WTC11 (cell line): ENCODE results near the gene HS3ST1. TPM values are rescaled to one million over a fixed set of nuclear protein-coding genes. Genes with fewer than 3 reads are reported as not detected.

Experiments used
- ATAC-seq: fragments of 200-7000 bp; cut with Tn5 transposase; 2 replicates; pipeline ENCODE4 v1.10.0; 2021; ENCODE audit warnings: mild to moderate bottlenecking, moderate library complexity
- CTCF ChIA-PET: fragments of 300-600 bp; sonication (Branson Sonifier 250); formaldehyde crosslinking; loops from one replicate; lab custom pipeline; 2021; ENCODE audit warnings: antibody characterized with exemption; lab: Charles Lee
- POLR2A ChIA-PET: fragments of 350-600 bp; sonication (Branson Sonifier 250); formaldehyde crosslinking; loops from one replicate; lab custom pipeline; 2021; ENCODE audit warnings: antibody characterized with exemption; lab: Charles Lee
- DNase-seq: peaks from one replicate; pipeline ENCODE4 v3.0.0; 2021; ENCODE audit warnings: low spot score
- H3K27ac Mint-ChIP-seq: 2 replicates; pipeline ENCODE4 v1.8.0; 2021; ENCODE audit warnings: mixed read lengths
- H3K27me3 Mint-ChIP-seq: 2 replicates; pipeline ENCODE4 v1.8.0; 2021; ENCODE audit warnings: low read depth, mild to moderate bottlenecking, moderate library complexity, mixed read lengths
- H3K36me3 Mint-ChIP-seq: 2 replicates; pipeline ENCODE4 v1.8.0; 2021; ENCODE audit warnings: mixed read lengths
- H3K4me1 Mint-ChIP-seq: 2 replicates; pipeline ENCODE4 v1.8.0; 2022; ENCODE audit warnings: mixed read lengths
- H3K4me3 Mint-ChIP-seq: 2 replicates; pipeline ENCODE4 v1.8.0; 2021; ENCODE audit warnings: mild to moderate bottlenecking, moderate library complexity, mixed read lengths
- H3K9me3 Mint-ChIP-seq: 2 replicates; pipeline ENCODE4 v1.8.0; 2021; ENCODE audit warnings: mixed read lengths
- CBFB ChIP-seq: sonication (generic); formaldehyde crosslinking; IDR thresholded peaks from 2 replicates; pipeline ENCODE4 v1.8.1; 2022; ENCODE audit warnings: mild to moderate bottlenecking, low read depth, missing genetic modification reagents
- CREB1 ChIP-seq: sonication (generic); formaldehyde crosslinking; IDR thresholded peaks from 2 replicates; pipeline ENCODE4 v1.8.0; 2023; ENCODE audit warnings: mild to moderate bottlenecking, missing genetic modification reagents
- CREM ChIP-seq: sonication (generic); formaldehyde crosslinking; IDR thresholded peaks from 2 replicates; pipeline ENCODE4 v1.8.1; 2022; ENCODE audit warnings: mild to moderate bottlenecking, missing genetic modification reagents, moderate library complexity
- FOXK1 ChIP-seq: sonication (generic); formaldehyde crosslinking; IDR thresholded peaks from 2 replicates; pipeline ENCODE4 v1.8.0; 2022; ENCODE audit warnings: mild to moderate bottlenecking, moderate library complexity, missing genetic modification reagents
- GABPB1 ChIP-seq: sonication (generic); formaldehyde crosslinking; IDR thresholded peaks from 2 replicates; pipeline ENCODE4 v1.8.1; 2023; ENCODE audit warnings: mild to moderate bottlenecking, missing genetic modification reagents
- IRF2 ChIP-seq: sonication (generic); formaldehyde crosslinking; IDR thresholded peaks from 2 replicates; pipeline ENCODE4 v1.8.0; 2022; ENCODE audit warnings: low read depth, missing genetic modification reagents, borderline replicate concordance
- KAT7 ChIP-seq: sonication (generic); formaldehyde crosslinking; IDR thresholded peaks from 2 replicates; pipeline ENCODE4 v1.8.1; 2023; ENCODE audit warnings: missing genetic modification reagents, mild to moderate bottlenecking, borderline replicate concordance
- MYBL2 ChIP-seq: sonication (generic); formaldehyde crosslinking; IDR thresholded peaks from 2 replicates; pipeline ENCODE4 v1.8.1; 2023; ENCODE audit warnings: mild to moderate bottlenecking, moderate library complexity, missing genetic modification reagents
- NFYB ChIP-seq: sonication (generic); formaldehyde crosslinking; conservative IDR thresholded peaks from 2 replicates; pipeline ENCODE4 v1.8.0; 2022; ENCODE audit warnings: low read depth, missing genetic modification reagents
- PRRX2 ChIP-seq: fragments of 250-450 bp; sonication (Bioruptor Pico); IDR thresholded peaks from 2 replicates; pipeline ENCODE4 v1.8.0; 2021; ENCODE audit warnings: mild to moderate bottlenecking
- SMAD4 ChIP-seq: sonication (generic); formaldehyde crosslinking; IDR thresholded peaks from 2 replicates; pipeline ENCODE4 v1.8.0; 2022; ENCODE audit warnings: mild to moderate bottlenecking, missing genetic modification reagents
- TEAD4 ChIP-seq: sonication (generic); formaldehyde crosslinking; IDR thresholded peaks from 2 replicates; pipeline ENCODE4 v1.8.0; 2022; ENCODE audit warnings: mild to moderate bottlenecking, missing genetic modification reagents
- ZNF263 ChIP-seq: sonication (generic); formaldehyde crosslinking; IDR thresholded peaks from 2 replicates; pipeline ENCODE4 v1.8.1; 2022; ENCODE audit warnings: low read depth, mild to moderate bottlenecking, moderate library complexity, missing genetic modification reagents
- ZNF317 ChIP-seq: sonication (generic); formaldehyde crosslinking; IDR thresholded peaks from 2 replicates; pipeline ENCODE4 v1.8.1; 2023; ENCODE audit warnings: low read depth, mild to moderate bottlenecking, moderate library complexity, missing genetic modification reagents, borderline replicate concordance
- total RNA-seq: library from RNA; stranded (reverse); gene quantifications from 3 replicates; pipeline ENCODE4 v1.2.3, GENCODE V29; 2021
- TF ChIP-seq, protein P1 (sequence below): sonication (generic); formaldehyde crosslinking; IDR thresholded peaks from 2 replicates; pipeline ENCODE4 v1.8.0; 2022; ENCODE audit warnings: mild to moderate bottlenecking, missing genetic modification reagents
- TF ChIP-seq, protein P2 (sequence below): sonication (generic); formaldehyde crosslinking; conservative IDR thresholded peaks from 2 replicates; pipeline ENCODE4 v1.8.1; 2022; ENCODE audit warnings: mild to moderate bottlenecking, missing genetic modification reagents
- TF ChIP-seq, protein P3 (sequence below): sonication (generic); formaldehyde crosslinking; IDR thresholded peaks from 2 replicates; pipeline ENCODE4 v1.8.0; 2022; ENCODE audit warnings: mild to moderate bottlenecking, missing genetic modification reagents
- TF ChIP-seq, protein P4 (sequence below): sonication (generic); formaldehyde crosslinking; IDR thresholded peaks from 2 replicates; pipeline ENCODE4 v1.8.1; 2023; ENCODE audit warnings: mild to moderate bottlenecking, missing genetic modification reagents, moderate library complexity
- TF ChIP-seq, protein P5 (sequence below): sonication (generic); formaldehyde crosslinking; conservative IDR thresholded peaks from 2 replicates; pipeline ENCODE4 v1.8.1; 2023; ENCODE audit warnings: mild to moderate bottlenecking, low read depth, missing genetic modification reagents, moderate library complexity
- TF ChIP-seq, protein P6 (sequence below): sonication (generic); formaldehyde crosslinking; IDR thresholded peaks from 2 replicates; pipeline ENCODE4 v1.8.1; 2023; ENCODE audit warnings: mild to moderate bottlenecking, moderate library complexity, missing genetic modification reagents
- TF ChIP-seq, protein P7 (sequence below): sonication (generic); formaldehyde crosslinking; IDR thresholded peaks from 2 replicates; pipeline ENCODE4 v1.8.1; 2022; ENCODE audit warnings: mild to moderate bottlenecking, moderate library complexity, missing genetic modification reagents

The HS3ST1 gene
- total RNA-seq, 1 experiment from 2014 or later = 0.52 TPM

DNA sequence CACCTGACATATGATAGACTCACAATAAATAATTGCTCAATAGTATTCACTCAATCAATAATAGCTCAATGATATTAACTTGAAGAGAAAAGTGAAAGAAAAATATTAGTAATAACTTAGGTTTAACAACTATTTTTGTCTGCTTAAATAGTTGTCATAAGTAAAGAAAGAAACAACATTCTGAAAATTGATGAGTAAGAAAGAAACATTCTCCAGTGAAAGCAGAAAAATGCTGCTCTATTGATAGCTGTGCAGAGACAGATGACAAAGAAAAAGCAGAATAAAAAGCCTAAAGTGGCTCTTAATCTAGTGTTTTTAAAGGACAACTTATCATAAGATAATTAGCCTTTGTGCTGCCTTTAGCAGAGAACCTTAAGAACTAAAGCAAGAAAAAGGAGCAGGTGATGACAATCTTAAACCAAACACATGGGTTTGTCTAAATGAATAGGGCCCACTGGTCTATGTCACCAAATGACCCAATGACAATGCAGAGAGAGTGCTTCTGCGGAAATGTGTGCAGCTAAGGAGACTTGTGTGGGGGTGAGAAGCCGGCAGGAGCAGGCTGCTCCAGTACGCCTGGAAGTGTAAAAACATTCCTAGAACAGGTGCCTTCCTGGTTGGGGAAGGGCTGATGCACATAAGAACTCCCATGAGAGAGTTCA lies 13.2 kb downstream of the HS3ST1 start:
- Mint-ChIP-seq H3K4me3 (no peak overlapping the region), H3K9me3 (peaks cover 79% of the 10 kb centered on the region), H3K4me1 (no peaks in the 10 kb centered on the region), H3K27me3 (peaks cover 4% of the 10 kb centered on the region; the same call in 1 of the 2 replicates), H3K36me3 (peaks cover 61% of the 10 kb centered on the region), H3K27ac (no peak overlapping the region)
- POLR2A ChIA-PET = no interaction called here
- no peak for ATAC-seq
- CTCF ChIA-PET = no interaction called here
- DNase-seq = no peak
- TF ChIP-seq TEAD4 (CRISPR knock-in tag) (no peak), CBFB (CRISPR knock-in tag) (no peak), ZNF263 (no peak), FOXK1 (CRISPR knock-in tag) (no peak), NFYB (CRISPR knock-in tag) (no peak), KAT7 (CRISPR knock-in tag) (no peak), CREB1 (CRISPR knock-in tag) (no peak), SMAD4 (CRISPR knock-in tag) (no peak), CREM (CRISPR knock-in tag) (no peak), IRF2 (CRISPR knock-in tag) (no peak)
- TF ChIP-seq, protein P1, sequence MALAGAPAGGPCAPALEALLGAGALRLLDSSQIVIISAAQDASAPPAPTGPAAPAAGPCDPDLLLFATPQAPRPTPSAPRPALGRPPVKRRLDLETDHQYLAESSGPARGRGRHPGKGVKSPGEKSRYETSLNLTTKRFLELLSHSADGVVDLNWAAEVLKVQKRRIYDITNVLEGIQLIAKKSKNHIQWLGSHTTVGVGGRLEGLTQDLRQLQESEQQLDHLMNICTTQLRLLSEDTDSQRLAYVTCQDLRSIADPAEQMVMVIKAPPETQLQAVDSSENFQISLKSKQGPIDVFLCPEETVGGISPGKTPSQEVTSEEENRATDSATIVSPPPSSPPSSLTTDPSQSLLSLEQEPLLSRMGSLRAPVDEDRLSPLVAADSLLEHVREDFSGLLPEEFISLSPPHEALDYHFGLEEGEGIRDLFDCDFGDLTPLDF (CRISPR knock-in tag) = no peak
- TF ChIP-seq, protein P2, sequence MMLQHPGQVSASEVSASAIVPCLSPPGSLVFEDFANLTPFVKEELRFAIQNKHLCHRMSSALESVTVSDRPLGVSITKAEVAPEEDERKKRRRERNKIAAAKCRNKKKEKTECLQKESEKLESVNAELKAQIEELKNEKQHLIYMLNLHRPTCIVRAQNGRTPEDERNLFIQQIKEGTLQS (CRISPR knock-in tag) = no peak

DNA sequence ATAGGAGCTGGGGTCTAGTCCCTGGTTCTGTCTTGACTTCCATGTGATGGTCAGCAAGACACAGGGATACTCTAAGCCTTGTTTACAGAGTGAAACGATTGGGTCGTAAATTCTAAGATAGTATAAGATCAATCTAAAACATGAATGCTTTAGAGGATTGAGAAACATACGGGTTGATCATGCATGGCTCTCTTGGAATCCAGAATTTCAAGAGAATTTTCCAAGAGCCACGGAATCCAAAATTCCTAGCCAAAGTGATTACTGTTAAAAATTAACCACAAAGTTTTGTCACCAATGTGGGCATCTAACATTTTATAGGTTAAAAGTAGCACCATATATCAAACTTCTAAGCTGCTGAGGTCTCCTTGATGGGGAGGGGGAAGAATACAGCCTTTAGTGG lies 16.5 kb downstream of the HS3ST1 start:
- Mint-ChIP-seq H3K4me1 (peaks cover 11% of the 10 kb centered on the region), H3K4me3 (no peak overlapping the region), H3K9me3 (peaks cover 79% of the 10 kb centered on the region), H3K36me3 (peaks cover 53% of the 10 kb centered on the region), H3K27ac (no peak overlapping the region), H3K27me3 (peaks cover 9% of the 10 kb centered on the region)
- ATAC-seq = no peak
- TF ChIP-seq, protein P2 (CRISPR knock-in tag) = no peak
- TF ChIP-seq ZNF317 (CRISPR knock-in tag) (no peak), CBFB (CRISPR knock-in tag) (no peak), MYBL2 (CRISPR knock-in tag) (no peak), GABPB1 (CRISPR knock-in tag) (no peak), PRRX2 (CRISPR knock-in tag) (no peak)
- TF ChIP-seq, protein P3, sequence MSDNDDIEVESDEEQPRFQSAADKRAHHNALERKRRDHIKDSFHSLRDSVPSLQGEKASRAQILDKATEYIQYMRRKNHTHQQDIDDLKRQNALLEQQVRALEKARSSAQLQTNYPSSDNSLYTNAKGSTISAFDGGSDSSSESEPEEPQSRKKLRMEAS = no peak
- TF ChIP-seq, protein P4, sequence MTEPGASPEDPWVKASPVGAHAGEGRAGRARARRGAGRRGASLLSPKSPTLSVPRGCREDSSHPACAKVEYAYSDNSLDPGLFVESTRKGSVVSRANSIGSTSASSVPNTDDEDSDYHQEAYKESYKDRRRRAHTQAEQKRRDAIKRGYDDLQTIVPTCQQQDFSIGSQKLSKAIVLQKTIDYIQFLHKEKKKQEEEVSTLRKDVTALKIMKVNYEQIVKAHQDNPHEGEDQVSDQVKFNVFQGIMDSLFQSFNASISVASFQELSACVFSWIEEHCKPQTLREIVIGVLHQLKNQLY = no peak
- TF ChIP-seq, protein P5, sequence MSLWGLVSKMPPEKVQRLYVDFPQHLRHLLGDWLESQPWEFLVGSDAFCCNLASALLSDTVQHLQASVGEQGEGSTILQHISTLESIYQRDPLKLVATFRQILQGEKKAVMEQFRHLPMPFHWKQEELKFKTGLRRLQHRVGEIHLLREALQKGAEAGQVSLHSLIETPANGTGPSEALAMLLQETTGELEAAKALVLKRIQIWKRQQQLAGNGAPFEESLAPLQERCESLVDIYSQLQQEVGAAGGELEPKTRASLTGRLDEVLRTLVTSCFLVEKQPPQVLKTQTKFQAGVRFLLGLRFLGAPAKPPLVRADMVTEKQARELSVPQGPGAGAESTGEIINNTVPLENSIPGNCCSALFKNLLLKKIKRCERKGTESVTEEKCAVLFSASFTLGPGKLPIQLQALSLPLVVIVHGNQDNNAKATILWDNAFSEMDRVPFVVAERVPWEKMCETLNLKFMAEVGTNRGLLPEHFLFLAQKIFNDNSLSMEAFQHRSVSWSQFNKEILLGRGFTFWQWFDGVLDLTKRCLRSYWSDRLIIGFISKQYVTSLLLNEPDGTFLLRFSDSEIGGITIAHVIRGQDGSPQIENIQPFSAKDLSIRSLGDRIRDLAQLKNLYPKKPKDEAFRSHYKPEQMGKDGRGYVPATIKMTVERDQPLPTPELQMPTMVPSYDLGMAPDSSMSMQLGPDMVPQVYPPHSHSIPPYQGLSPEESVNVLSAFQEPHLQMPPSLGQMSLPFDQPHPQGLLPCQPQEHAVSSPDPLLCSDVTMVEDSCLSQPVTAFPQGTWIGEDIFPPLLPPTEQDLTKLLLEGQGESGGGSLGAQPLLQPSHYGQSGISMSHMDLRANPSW (CRISPR knock-in tag) = no peak
- TF ChIP-seq, protein P6, sequence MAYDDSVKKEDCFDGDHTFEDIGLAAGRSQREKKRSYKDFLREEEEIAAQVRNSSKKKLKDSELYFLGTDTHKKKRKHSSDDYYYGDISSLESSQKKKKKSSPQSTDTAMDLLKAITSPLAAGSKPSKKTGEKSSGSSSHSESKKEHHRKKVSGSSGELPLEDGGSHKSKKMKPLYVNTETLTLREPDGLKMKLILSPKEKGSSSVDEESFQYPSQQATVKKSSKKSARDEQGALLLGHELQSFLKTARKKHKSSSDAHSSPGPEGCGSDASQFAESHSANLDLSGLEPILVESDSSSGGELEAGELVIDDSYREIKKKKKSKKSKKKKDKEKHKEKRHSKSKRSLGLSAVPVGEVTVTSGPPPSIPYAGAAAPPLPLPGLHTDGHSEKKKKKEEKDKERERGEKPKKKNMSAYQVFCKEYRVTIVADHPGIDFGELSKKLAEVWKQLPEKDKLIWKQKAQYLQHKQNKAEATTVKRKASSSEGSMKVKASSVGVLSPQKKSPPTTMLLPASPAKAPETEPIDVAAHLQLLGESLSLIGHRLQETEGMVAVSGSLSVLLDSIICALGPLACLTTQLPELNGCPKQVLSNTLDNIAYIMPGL = no peak
- TF ChIP-seq, protein P7, sequence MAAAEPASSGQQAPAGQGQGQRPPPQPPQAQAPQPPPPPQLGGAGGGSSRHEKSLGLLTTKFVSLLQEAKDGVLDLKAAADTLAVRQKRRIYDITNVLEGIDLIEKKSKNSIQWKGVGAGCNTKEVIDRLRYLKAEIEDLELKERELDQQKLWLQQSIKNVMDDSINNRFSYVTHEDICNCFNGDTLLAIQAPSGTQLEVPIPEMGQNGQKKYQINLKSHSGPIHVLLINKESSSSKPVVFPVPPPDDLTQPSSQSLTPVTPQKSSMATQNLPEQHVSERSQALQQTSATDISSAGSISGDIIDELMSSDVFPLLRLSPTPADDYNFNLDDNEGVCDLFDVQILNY (CRISPR knock-in tag) = no peak
- no peak for DNase-seq
- CTCF ChIA-PET = no interaction called here
- POLR2A ChIA-PET = no interaction called here
